GM12892 (cell line): ENCODE results near the gene HOOK2.

Source experiments
- POLR2A ChIP-seq: IDR thresholded peaks from 2 replicates; pipeline ENCODE4 v1.6.1; 2011; ENCODE audit warnings: low read depth, low read length, control low read depth
- POLR2AphosphoS5 ChIP-seq: IDR thresholded peaks from 2 replicates; pipeline ENCODE4 v1.6.1; 2011; ENCODE audit warnings: low read depth, low read length, control low read depth

GRCh38 chr19:12783291-12783848 is 8.0 kb upstream of the HOOK2 start:
- TF ChIP-seq POLR2A (no peak), POLR2AphosphoS5 (no peak)
